HG02870 (cell line): ENCODE results near the gene NCCRP1.
"Not testable (repeated sequence)": the region's sequence is repeated elsewhere in the genome, so short reads cannot be mapped to it uniquely, and the experiment has no call there.

Source experiments
- ATAC-seq: cut with Tn5 transposase; IDR thresholded peaks from one replicate; pipeline ENCODE4 v1.9.1; 2021; ENCODE audit warnings: mild to moderate bottlenecking, moderate library complexity; ENCODE audit not compliant: unreplicated experiment

NCCRP1 gene

DNA sequence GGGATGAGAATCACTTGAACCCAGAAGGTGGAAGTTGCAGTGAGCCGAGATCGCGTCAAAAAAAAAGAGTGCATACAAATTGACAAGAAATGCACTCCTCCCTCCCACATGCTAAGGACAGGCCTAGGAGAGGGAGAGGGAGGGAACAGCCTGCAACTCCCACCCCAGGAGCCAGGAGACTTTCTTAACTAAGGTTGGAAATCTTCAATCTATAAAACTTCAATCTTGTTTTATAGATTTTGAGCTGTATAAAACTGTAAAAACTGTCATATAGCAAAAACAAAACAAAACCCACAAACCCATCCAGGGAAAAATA is 8.6 kb downstream of the NCCRP1 start:
- ATAC-seq: no peak

- ATAC-seq: no peak
Observed at GRCh38 chr19:39206122-39206521, 9.4 kb downstream of the NCCRP1 start.

GRCh38 chr19:39207293-39207836 is 10.6 kb downstream of the NCCRP1 start:
- ATAC-seq: no peak

DNA sequence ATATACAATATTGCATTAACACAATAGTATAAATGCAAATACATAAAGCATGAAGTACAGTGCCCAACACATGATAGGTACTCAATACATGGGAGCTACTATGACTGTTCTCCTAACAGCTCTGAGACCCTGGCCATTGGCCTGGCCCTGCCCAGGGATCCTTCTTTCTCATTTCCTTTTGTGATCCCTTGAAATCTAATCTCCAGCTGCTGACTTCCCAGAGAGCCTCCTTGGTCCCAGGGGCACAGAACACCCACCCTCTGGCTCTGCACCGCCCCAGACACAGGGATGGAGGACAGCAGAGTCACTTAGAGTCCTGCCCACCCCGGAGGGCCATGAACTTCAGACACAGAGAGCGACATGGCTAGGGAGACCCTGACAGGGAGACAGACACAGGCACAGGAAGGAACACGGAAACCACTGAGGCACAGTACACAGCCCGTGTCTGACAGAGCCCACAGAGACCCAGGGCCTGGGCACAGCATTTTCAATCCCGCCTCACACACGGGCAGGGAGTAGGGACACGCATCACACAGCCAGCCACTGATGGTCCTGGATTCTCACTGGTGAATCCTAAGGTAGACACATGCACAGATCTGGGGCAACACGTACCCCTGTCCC is 11.5 kb downstream of the NCCRP1 start:
- no peak for ATAC-seq

GRCh38 chr19:39209196-39209595 is 12.4 kb downstream of the NCCRP1 start:
- ATAC-seq: no peak

DNA sequence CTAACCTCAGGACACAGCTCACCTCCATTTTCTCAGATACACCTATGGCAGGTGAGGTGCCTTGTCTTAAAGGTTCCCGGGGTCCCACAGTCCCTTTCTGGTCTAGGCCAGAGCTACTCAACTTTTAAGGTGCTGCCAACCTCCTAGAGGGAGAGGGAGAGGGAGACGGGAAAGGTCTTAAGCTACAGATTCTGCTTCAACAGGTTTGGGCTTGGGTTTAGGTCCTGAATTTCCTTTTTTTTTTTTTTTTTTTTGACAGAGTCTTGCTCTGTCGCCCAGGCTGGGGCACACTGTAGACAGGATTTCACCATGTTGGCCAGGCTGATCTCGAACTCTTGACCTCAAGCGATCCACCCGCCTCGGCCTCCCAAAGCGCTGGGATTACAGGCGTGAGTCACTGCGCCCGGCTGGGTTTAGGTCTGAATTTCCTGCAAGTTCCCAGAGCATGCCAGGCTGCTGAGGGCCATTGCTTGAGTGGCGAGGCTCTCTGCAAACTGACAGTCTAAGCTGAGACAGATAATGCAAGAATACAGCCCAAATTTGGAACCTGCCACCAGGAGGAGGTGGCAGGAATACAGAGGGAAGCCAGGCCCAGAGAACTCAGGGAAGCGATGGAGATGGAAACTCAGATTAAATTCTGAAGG is 15.1 kb downstream of the NCCRP1 start:
- ATAC-seq: no peak

DNA sequence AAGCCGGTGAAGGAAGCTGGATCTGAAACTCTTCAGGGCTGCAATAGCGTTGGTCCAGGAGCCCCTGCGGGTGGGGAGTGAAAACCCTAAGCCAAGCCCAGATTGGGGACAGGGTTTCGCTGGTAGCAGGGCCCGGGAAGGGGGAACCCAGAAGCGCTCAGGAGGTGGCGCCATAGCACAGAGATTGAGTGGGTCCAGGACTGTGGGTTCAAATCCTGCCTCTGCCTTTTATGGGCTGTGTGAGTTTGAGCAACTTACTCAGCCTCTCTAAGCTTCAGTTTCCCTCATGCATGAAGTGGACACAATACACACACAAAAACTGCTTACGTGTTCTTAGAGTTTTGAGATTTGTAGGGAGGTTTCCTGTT is 15.6 kb downstream of the NCCRP1 start:
- no peak for ATAC-seq

- ATAC-seq: not testable (repeated sequence)
Observed at GRCh38 chr19:39215323-39215722, 18.6 kb downstream of the NCCRP1 start.

- ATAC-seq: no peak
Observed at GRCh38 chr19:39217094-39217493, 20.3 kb downstream of the NCCRP1 start.

DNA sequence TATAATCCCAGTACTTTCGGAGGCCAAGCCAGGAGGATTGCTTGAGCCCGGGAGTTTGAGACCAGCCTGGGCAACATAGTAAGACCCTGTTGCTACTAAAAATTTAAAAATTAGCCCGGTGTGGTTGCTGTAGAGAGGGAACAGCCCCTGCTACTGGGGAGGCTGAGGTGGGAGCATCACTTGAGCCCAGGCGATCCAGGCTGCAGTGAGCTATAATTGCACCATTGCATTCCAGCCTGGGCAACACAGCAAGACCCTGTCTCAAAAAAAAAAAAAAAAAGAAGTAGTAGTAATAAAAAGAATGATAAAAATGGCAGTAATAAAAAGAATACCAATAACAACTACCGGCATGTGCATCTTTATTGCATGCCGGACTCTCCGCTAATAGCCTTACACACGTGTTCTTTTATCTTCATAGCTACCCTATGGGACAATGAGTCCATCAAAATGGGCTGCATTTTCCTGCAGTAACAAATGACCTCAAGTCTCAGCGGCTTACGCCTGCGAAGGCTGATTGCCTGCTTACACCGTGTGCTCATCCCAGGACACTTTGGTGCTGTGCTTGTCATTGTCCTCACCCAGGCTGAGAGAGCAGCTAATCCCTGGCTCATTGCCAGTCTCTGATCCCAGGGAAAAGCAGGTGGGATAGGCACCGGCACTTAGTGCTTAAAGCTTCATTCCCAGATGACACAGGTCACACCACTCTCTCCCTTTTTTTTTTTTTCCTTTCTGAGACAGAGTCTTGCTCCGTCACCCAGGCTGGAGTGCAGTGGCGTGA is 21.7 kb downstream of the NCCRP1 start:
- ATAC-seq: no peak

- not testable (repeated sequence) for ATAC-seq
Observed at GRCh38 chr19:39219108-39219507, 22.3 kb downstream of the NCCRP1 start.

DNA sequence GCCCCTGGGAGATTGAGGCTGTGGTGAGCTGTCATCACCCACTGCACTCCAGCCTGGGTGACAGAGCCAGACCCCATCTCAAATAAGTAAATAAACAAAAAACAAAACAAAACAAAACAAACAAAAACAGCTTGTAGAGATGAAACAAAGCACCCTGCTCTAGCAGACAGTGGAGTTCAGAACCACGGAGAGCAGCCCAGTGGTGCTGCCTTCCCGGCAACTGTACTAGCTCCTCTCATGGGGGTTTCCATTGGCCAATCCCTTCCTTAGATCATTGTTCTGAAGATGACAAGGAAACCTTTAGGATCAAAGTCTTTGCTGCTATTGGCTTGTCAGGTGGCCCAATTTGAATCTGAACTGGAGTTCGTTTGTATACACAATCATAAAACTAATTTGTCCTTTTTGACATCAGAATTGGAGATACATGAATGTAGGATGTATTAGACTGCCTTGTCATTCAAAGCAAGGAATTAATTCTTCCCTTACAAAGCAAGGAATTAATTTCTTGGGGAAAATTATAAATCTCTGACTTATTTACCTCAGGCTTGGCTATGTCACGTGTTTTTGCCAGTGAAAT is 27.0 kb downstream of the NCCRP1 start:
- ATAC-seq: no peak

DNA sequence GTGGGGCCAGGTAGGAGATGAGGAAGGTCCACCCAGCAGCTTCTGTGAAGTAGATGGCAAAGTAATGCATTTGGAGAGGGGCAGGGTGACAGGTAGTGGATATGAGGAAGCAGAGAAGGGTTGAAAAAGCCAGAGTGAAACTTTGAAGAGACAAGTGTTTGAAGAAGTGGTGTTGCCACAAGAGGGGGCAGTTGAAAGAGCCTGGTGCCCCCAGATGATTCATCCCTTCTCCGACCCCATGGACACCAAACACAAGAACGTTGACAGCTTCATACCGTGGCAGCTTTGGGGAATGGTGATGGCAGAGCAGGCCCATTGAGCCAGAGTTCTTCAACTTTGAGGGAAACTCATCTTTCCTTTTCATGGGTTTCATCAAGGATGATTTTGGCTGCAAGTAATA is 28.1 kb downstream of the NCCRP1 start:
- ATAC-seq: no peak

DNA sequence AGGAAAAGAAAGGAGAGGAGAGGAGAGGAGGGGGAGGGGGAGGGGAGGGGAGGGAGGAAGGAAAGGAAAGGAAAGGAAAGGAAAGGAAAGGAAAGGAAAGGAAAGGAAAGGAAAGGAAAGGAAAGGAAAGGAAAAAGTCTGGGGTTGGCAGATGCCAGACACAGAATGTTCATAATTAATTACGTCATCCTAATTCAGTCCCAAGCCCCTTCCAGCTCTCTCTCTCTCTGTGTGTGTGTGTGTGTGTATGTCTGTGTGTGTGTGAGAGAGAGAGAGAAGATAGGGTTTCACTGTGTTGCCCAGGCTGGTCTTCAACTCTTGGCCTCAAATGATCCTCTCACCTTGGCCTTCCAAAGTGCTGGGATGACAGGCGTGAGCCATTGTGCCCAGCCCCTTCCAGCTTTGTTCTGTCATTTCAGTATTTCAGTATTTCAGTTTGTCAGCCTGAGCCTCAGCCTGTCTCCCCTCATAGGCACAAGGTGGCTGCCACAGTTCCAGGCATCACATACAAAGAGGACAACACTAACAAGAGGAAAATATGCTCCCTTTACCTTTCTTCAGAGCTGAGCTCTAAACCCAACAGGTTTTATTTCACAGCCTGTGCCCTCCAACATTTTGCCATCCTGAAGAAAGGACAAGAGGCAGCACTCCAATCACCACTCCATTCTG is 33.5 kb downstream of the NCCRP1 start:
- ATAC-seq: no peak

DNA sequence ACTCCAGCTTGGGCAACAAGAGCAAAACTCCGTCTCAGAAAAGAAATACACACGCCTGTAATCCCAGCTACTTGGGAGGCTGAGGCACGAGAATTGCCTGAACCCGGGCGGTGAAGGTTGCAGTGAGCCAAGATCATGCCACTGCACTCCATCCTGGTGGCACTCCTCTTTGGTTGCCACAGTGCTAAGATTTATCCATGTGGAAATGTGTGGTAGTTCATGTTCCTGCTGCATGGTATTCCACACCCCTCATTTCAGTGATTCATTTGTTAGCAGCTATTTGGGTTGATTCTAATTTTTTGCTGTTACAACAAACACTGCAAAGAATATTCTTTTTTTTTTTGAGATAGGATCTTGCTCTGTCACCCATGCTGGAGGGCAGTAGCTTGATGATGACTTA is 35.9 kb downstream of the NCCRP1 start:
- no peak for ATAC-seq

- no peak for ATAC-seq
Observed at GRCh38 chr19:39236527-39236926, 39.8 kb downstream of the NCCRP1 start.

DNA sequence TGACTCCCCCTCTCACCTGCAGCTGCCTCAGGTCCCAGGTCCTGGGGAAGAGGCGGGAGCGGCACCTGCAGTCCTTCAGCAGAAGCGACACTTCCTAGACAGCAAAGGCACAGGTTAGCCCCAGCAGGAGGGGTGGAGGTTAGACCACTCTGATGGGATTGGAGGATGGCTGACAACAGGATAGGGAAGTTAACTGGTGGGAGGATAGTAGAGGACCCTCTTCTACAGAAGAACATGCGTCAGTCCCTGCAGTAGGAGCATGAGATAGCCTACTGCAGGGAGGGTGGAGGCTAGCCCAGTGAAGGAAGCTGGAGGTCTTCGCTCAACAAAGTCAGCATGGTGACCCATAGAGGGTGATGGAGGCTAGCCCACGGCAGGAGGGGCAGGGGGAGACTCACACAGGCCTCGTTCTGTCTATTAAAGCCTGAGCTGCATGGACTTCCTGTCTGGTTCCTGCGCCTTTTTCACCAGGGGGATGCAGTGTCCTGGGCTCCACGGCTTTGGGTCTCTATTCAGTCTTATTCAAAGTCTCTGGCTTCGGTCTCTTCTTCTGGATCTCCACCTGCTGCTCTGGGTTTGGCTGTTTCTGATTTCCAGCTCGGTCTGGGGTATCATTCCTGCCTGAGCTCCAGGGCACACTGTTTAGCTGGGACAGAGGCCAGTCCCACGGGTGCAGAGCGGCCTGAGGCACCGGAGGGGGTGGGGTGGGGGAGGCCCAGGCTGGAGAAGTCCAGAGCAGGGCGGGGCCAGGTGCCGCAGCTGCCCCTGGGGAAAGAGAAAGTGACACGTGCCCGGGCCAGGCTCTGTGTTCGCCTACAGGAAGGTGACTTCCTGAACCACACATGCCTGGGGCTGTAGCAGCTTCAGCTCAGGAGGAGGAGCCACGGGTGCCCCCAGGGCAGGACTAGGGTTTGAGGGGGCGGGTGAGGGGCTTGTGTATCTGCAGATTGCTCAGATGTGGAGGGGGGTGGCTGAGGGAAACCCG is 40.7 kb downstream of the NCCRP1 start:
- ATAC-seq: no peak

- no peak for ATAC-seq
Observed at GRCh38 chr19:39238209-39238608, 41.4 kb downstream of the NCCRP1 start.

DNA sequence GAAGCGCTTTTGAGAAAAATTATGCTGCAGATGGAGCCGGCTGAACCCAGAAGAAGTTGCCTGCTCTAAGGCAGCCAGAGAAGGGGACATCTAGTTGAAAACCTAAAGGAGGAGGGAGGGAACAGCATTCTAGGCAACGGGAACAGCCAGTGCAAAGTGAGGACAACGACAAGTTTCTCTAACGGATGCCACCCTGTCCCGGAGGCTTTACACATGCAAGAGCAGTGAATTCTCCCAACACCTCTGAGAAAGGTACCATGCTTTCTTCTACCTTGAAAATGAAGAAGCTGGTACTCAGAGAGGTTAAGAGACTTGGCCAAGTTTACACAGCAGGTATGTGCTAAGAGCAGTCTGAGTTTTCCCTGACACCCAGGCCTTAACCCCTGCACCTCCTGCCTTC is 42.2 kb downstream of the NCCRP1 start:
- ATAC-seq: no peak

GRCh38 chr19:39240421-39240820 is 43.7 kb downstream of the NCCRP1 start:
- ATAC-seq: no peak
